Right cardiac atrium (tissue), 5 donors: ENCODE results near the gene FTSJ3. TPM values are rescaled to one million over a fixed set of nuclear protein-coding genes. Genes with fewer than 3 reads are reported as not detected.

Experiments
- ATAC-seq, 2 donors: fragments of 200-7000 bp; cut with Tn5 transposase; one replicate each; pipeline versions ENCODE4 v1.8.0 to v1.9.1; 2020; ENCODE audit warnings: moderate library complexity in 2 of 2, mild to moderate bottlenecking in 1 of 2
- DNase-seq, 3 donors: peaks; one replicate each; pipeline ENCODE4 v3.0.0-alpha.2; 2020
- H3K27ac ChIP-seq: one replicate; pipeline ENCODE4 v1.5.1; 2013; ENCODE audit warnings: mild to moderate bottlenecking, low read length, control low read depth, moderate library complexity
- H3K27me3 ChIP-seq: one replicate; pipeline ENCODE4 v1.6.1; 2013; ENCODE audit not compliant: control insufficient read depth, insufficient read depth
- H3K4me1 ChIP-seq: one replicate; pipeline ENCODE4 v1.6.1; 2013; ENCODE audit warnings: low read length; ENCODE audit not compliant: control insufficient read depth, insufficient read depth
- H3K4me3 ChIP-seq: one replicate; pipeline ENCODE4 v1.5.1; 2013; ENCODE audit warnings: low read length, control low read depth
- H3K9me3 ChIP-seq: one replicate; pipeline ENCODE4 v1.6.1; 2013; ENCODE audit warnings: low read length; ENCODE audit not compliant: control insufficient read depth
- WGBS: extraction: QIAGEN DNeasy Blood & Tissue Kit; methylation state at CpG from one replicate; pipeline ENCODE4 v1.1.7; 2013; 5-methylcytosine and 5-hydroxymethylcytosine counted together
- intact Hi-C, 4 donors: fragments of 100-400 bp; cut with DNase I; formaldehyde crosslinking; loops; one replicate each; pipeline versions ENCODE4 v1.11.0 to v1.14.0; 2022 to 2023
- polyA plus RNA-seq: library from polyadenylated mRNA; stranded (reverse); fragments of 200-250 nt; gene quantifications from one replicate; pipeline ENCODE4 v1.2.3, GENCODE V29; 2013
- total RNA-seq, 4 donors: library from RNA; stranded (reverse); fragmentation: NEBNext Ultra II Directional; extraction: Animal tissue kit (Norgen Biotek cat#: 25700); gene quantifications; one replicate each; pipeline ENCODE4 v1.2.1, GENCODE V29; 2021
- donor health status: healthy with polysubstance abuse.
- donor health status: DM: no; HTN: yes; CAD: no.
- donor health status: DM: no; HTN: no; CAD: no.
- donor health status: DM: no; HTN: yes; CAD: no; lungs with severe emphysema.
- donor health status: DM: yes; HTN: yes; CAD: no.

FTSJ3 gene
- total and polyA plus RNA-seq, 5 donors: 17.2 to 52.3 (median 34.6) TPM

- Histone ChIP-seq H3K27me3 (no peaks in the 10 kb centered on the region), H3K4me1 (peaks cover 14% of the 10 kb centered on the region), H3K27ac (peak overlapping the region; percentile 13), H3K4me3 (no peak overlapping the region), H3K9me3 (no peaks in the 10 kb centered on the region)
- 36% methylated on average over 13 of the region's 13 CpGs for WGBS
- intact Hi-C loops: no loop called here
- DNase-seq: peak in 2 of 3 donors; percentile 73 to 74
- ATAC-seq: peak; percentile 5 to 13
Measured at GRCh38 chr17:63834431-63835166, 7.1 kb upstream of the FTSJ3 start.

GRCh38 chr17:63833741-63834373 lies 6.4 kb upstream of the FTSJ3 start:
- no peak overlapping the region for H3K27ac ChIP-seq
- 90% methylated on average over 15 of the region's 15 CpGs for WGBS

GRCh38 chr17:63833026-63833740 lies 5.7 kb upstream of the FTSJ3 start:
- Histone ChIP-seq H3K4me1 (peaks cover 9% of the 10 kb centered on the region), H3K9me3 (no peaks in the 10 kb centered on the region), H3K27me3 (no peaks in the 10 kb centered on the region), H3K4me3 (no peak overlapping the region), H3K27ac (no peak overlapping the region)
- peak in 1 of 3 donors; percentile 43 for DNase-seq
- intact Hi-C loops: no loop called here
- no peak for ATAC-seq
- WGBS: 85% methylated on average over 14 of the region's 14 CpGs

More at GRCh38 chr17:63833741-63834373, 6.4 kb upstream of the FTSJ3 start:
- H3K9me3 ChIP-seq: no peaks in the 10 kb centered on the region
- intact Hi-C loops: no loop called here
- no peak for ATAC-seq
- DNase-seq: peak in 1 of 3 donors; percentile 34
- H3K4me3 ChIP-seq: no peak overlapping the region
- peaks cover 10% of the 10 kb centered on the region for H3K4me1 ChIP-seq
- H3K27me3 ChIP-seq: no peaks in the 10 kb centered on the region

GRCh38 chr17:63832455-63832854 lies 5.0 kb upstream of the FTSJ3 start:
- no peaks in the 10 kb centered on the region for H3K27me3 ChIP-seq
- ATAC-seq: no peak
- no peak overlapping the region for H3K27ac ChIP-seq
- intact Hi-C loops: no loop called here
- peaks cover 2% of the 10 kb centered on the region for H3K4me1 ChIP-seq
- peak in 1 of 3 donors; percentile 30 for DNase-seq
- H3K4me3 ChIP-seq: no peak overlapping the region
- WGBS: 77% methylated on average over 2 of the region's 2 CpGs
- no peaks in the 10 kb centered on the region for H3K9me3 ChIP-seq

- 77% methylated on average over 5 of the region's 5 CpGs for WGBS
- peak in 1 of 3 donors; percentile 40 for DNase-seq
- no peak for ATAC-seq
- no peaks in the 10 kb centered on the region for H3K27me3 ChIP-seq
- no peaks in the 10 kb centered on the region for H3K9me3 ChIP-seq
- intact Hi-C loops: no loop called here
- H3K4me1 ChIP-seq: no peaks in the 10 kb centered on the region
- no peak overlapping the region for H3K27ac ChIP-seq
- no peak overlapping the region for H3K4me3 ChIP-seq
Measured at GRCh38 chr17:63832014-63832413, 4.6 kb upstream of the FTSJ3 start.

- peak in 1 of 3 donors; percentile 19 for DNase-seq
- Histone ChIP-seq H3K27ac (no peak overlapping the region), H3K4me3 (no peak overlapping the region), H3K9me3 (no peaks in the 10 kb centered on the region), H3K4me1 (no peaks in the 10 kb centered on the region), H3K27me3 (no peaks in the 10 kb centered on the region)
- intact Hi-C loops: no loop called here
- no peak for ATAC-seq
- WGBS: 75% methylated on average over 8 of the region's 8 CpGs
Measured at GRCh38 chr17:63831505-63831904, 4.0 kb upstream of the FTSJ3 start.

- H3K27ac ChIP-seq: no peak overlapping the region
Measured at GRCh38 chr17:63830904-63831491, 3.5 kb upstream of the FTSJ3 start.

GRCh38 chr17:63830278-63830677 lies 2.8 kb upstream of the FTSJ3 start:
- H3K4me3 ChIP-seq: no peak overlapping the region
- WGBS: 89% methylated on average over 5 of the region's 5 CpGs
- intact Hi-C loops: no loop called here
- H3K4me1 ChIP-seq: no peaks in the 10 kb centered on the region
- H3K27ac ChIP-seq: no peak overlapping the region
- no peaks in the 10 kb centered on the region for H3K9me3 ChIP-seq
- no peaks in the 10 kb centered on the region for H3K27me3 ChIP-seq
- DNase-seq: peak in 1 of 3 donors; percentile 33
- no peak for ATAC-seq

More at GRCh38 chr17:63830904-63831491, 3.5 kb upstream of the FTSJ3 start:
- Histone ChIP-seq H3K4me1 (no peaks in the 10 kb centered on the region), H3K4me3 (no peak overlapping the region), H3K27me3 (no peaks in the 10 kb centered on the region), H3K9me3 (no peaks in the 10 kb centered on the region)
- intact Hi-C loops: no loop called here
- no peak for ATAC-seq
- WGBS: 87% methylated on average over 15 of the region's 15 CpGs
- DNase-seq: peak in 1 of 3 donors; percentile 48

GRCh38 chr17:63828936-63829335 lies 1.5 kb upstream of the FTSJ3 start:
- intact Hi-C loops: no loop called here

GRCh38 chr17:63827801-63828221 lies 348 bp upstream of the FTSJ3 start:
- intact Hi-C loops: no loop called here
- 1% methylated on average over 19 of the region's 19 CpGs for WGBS
- no peak for ATAC-seq

More at GRCh38 chr17:63828936-63829335, 1.5 kb upstream of the FTSJ3 start:
- ATAC-seq: no peak
- Histone ChIP-seq H3K27me3 (no peaks in the 10 kb centered on the region), H3K9me3 (no peaks in the 10 kb centered on the region), H3K27ac (no peak overlapping the region), H3K4me3 (no peak overlapping the region), H3K4me1 (no peaks in the 10 kb centered on the region)
- DNase-seq: no peak
- WGBS: 96% methylated on average over 3 of the region's 3 CpGs

More at GRCh38 chr17:63827801-63828221, 348 bp upstream of the FTSJ3 start:
- Histone ChIP-seq H3K27me3 (no peaks in the 10 kb centered on the region), H3K4me1 (no peaks in the 10 kb centered on the region), H3K27ac (peak overlapping the region; percentile 86), H3K4me3 (peak overlapping the region; percentile 50), H3K9me3 (no peaks in the 10 kb centered on the region)
- DNase-seq: no peak
